ENCODE measurements around the gene BMERB1.
A peak's percentile ranks its signal among the peaks of the same experiment; 100 is the strongest.
"Not testable (repeated sequence)": the region's sequence is repeated elsewhere in the genome, so short reads cannot be mapped to it uniquely, and the experiment has no call there.

Gene BMERB1

GRCh38 chr16:15466131-15466530, 31.7 kb downstream of the BMERB1 start:
- DNase-seq, result no peak

GRCh38 chr16:15466886-15467781, 32.7 kb downstream of the BMERB1 start:
- no peak for DNase-seq

- DNase-seq, result not testable (repeated sequence)
Measured at GRCh38 chr16:15476971-15477370, 42.6 kb downstream of the BMERB1 start.

GRCh38 chr16:15477802-15478201, 43.4 kb downstream of the BMERB1 start:
- no peak for DNase-seq

- peak; percentile 18 for DNase-seq
Measured at GRCh38 chr16:15482068-15482747, 47.8 kb downstream of the BMERB1 start.

GRCh38 chr16:15482748-15483298, 48.4 kb downstream of the BMERB1 start:
- no peak for DNase-seq

- no peak for DNase-seq
Measured at GRCh38 chr16:15483857-15484256, 49.5 kb downstream of the BMERB1 start.

- no peak for DNase-seq
Measured at GRCh38 chr16:15484662-15485061, 50.3 kb downstream of the BMERB1 start.

- no peak for DNase-seq
Measured at GRCh38 chr16:15485175-15485574, 50.8 kb downstream of the BMERB1 start.

- DNase-seq, result no peak
Measured at GRCh38 chr16:15486661-15487060, 52.3 kb downstream of the BMERB1 start.

- DNase-seq, result no peak
Measured at GRCh38 chr16:15487336-15488284, 53.2 kb downstream of the BMERB1 start.

GRCh38 chr16:15489016-15489415, 54.6 kb downstream of the BMERB1 start:
- no peak for DNase-seq

- DNase-seq, result no peak
Measured at GRCh38 chr16:15490123-15490711, 55.8 kb downstream of the BMERB1 start.

GRCh38 chr16:15491411-15491810, 57.0 kb downstream of the BMERB1 start:
- no peak for DNase-seq

GRCh38 chr16:15492091-15492740, 57.8 kb downstream of the BMERB1 start:
- DNase-seq, result no peak

GRCh38 chr16:15493466-15494180, 59.2 kb downstream of the BMERB1 start:
- DNase-seq, result peak; percentile 78

- DNase-seq, result peak; percentile 49
Measured at GRCh38 chr16:15494236-15494635, 59.8 kb downstream of the BMERB1 start.

GRCh38 chr16:15495898-15496297, 61.5 kb downstream of the BMERB1 start:
- no peak for DNase-seq

- DNase-seq, result no peak
Measured at GRCh38 chr16:15498427-15499175, 64.2 kb downstream of the BMERB1 start.

GRCh38 chr16:15502041-15502725, 67.8 kb downstream of the BMERB1 start:
- DNase-seq, result peak; percentile 55

All from eye (tissue), 1 donor.